ENCODE measurements around the gene QARS1. TPM values are rescaled to one million over a fixed set of nuclear protein-coding genes. Genes with fewer than 3 reads are reported as not detected.
A peak's percentile ranks its signal among the peaks of the same experiment; 100 is the strongest.

The QARS1 gene
- polyA plus RNA-seq, 3 donors = 289 to 321 (median 300) TPM

DNA sequence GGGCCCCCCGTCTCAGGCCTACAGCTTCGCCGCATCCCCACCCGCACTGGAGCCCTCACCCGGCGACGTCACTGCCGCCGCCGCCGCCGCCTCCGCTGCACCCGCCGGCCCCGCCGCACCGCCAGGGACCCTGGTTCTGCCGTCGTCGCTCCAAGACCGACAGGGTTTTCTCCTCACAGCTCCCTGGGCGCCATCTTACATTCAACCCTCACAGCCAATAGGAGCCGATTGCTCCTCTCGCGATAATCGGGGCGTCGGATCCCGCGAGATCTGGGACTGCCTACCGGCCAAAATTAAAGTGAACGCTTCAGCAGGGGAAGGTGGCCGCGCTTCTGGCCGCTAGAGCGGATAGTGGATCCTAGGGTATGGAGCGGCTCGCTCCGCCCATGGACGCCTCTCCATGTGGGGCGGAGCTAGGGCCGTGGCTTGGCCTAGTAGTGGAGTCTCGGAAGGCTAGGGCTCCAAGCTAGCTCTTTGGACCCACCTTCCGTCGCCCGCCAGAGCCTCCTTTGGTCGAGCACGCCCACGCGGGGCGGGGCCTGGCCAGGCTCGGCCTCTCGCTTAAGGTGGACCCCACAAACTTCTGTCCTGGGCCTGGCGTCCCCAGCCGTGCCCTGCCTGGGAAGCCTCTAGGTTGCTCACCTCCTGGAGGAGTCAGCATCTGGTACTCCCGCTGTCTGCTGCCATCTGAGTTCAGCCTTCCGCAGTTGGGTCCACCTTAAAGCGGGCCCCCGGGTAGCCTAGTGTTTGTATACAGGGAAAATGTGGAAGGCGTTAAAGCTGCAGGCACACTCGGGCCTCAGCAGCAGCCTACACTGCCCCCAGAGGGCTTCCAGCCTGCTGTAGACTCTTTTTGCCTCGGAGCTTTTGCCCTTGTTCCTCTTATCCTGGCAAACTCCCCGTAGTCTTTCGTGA lies 10.4 kb downstream of the QARS1 start, which contains the start of gene QRICH1:
TSS of gene QRICH1 (minus strand) at position 219 of the 915 bp plus-strand sequence. CDS start 17,054 bp downstream, outside the sequence.
- DNase-seq (ENCODE audit: extremely low read depth in 1 of 11, low read depth in 9 of 11, low spot score in 4 of 11) = peak; percentile 95 to 99 (median 98)

GRCh38 chr3:49092938-49093852 lies 11.4 kb downstream of the QARS1 start:
- DNase-seq (ENCODE audit: extremely low read depth in 1 of 11, low read depth in 9 of 11, low spot score in 4 of 11) = peak; percentile 48 to 80 (median 69)

GRCh38 chr3:49081429-49081828 lies 23.1 kb downstream of the QARS1 start:
- no peak for DNase-seq (ENCODE audit: extremely low read depth in 1 of 11, low read depth in 9 of 11, low spot score in 4 of 11)

DNA sequence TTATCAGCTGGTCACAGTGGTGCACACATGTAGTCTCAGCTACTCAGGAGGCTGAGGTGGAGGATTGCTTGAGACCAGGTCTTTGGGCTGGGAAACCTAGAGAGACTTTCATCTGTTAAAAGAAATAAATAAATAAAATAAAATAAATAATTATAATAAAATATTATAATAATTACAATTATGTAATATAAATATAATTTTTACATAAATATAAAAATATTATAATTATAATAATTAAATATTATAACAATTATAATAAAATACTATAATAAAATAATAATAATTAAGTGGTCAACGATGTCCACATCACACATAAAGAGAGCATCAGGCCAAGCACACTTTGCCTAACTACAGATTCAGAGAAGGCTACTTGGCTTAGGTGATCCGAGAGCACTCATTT lies 25.3 kb downstream of the QARS1 start:
- DNase-seq (ENCODE audit: extremely low read depth in 1 of 11, low read depth in 9 of 11, low spot score in 4 of 11) = no peak

- no peak for DNase-seq (ENCODE audit: extremely low read depth in 1 of 11, low read depth in 9 of 11, low spot score in 4 of 11)
Measured at GRCh38 chr3:49076646-49077045, 27.9 kb downstream of the QARS1 start.

- DNase-seq (ENCODE audit: extremely low read depth in 1 of 11, low read depth in 9 of 11, low spot score in 4 of 11) = no peak
Measured at GRCh38 chr3:49076116-49076515, 28.4 kb downstream of the QARS1 start.

DNA sequence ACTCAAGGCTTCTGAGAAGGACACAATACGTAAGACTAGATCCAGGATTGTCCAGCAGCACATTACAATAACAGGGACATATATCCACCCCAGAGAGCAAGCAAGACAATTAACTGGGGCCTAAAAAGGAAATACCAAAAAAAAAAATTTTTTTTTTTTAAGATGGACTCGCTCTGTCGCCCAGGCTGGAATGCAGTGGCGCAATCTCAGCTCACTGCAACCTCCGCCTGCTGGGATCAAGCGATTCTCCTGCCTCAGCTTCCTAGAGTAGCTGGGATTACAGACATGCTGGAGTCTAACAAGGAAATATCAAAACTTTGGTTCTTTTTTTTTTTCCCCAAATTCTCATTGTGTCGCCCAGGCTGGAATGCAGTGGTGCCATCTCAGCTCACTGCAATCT lies 46.5 kb downstream of the QARS1 start:
- no peak for DNase-seq (ENCODE audit: extremely low read depth in 1 of 11, low read depth in 9 of 11, low spot score in 4 of 11)

GRCh38 chr3:49057268-49057667 lies 47.3 kb downstream of the QARS1 start:
- DNase-seq (ENCODE audit: extremely low read depth in 1 of 11, low read depth in 9 of 11, low spot score in 4 of 11) = no peak

- DNase-seq (ENCODE audit: extremely low read depth in 1 of 11, low read depth in 9 of 11, low spot score in 4 of 11) = no peak
Measured at GRCh38 chr3:49054344-49054862, 50.2 kb downstream of the QARS1 start.

- no peak for DNase-seq (ENCODE audit: extremely low read depth in 1 of 11, low read depth in 9 of 11, low spot score in 4 of 11)
Measured at GRCh38 chr3:49053543-49053942, 51.0 kb downstream of the QARS1 start.

Other genes with a start within 250 kb of the QARS1 start
- gene SLC25A20, start 205.9 kb downstream of the QARS1 start, polyA plus RNA-seq (ENCODE audit: insufficient read length in 3 of 3) = 10 to 100 TPM; 14.1 to 22.4 (median 21.2) TPM
- 10 to 100 TPM; 68.6 to 98.2 (median 71.4) TPM for gene ARIH2, start 185.9 kb downstream of the QARS1 start, polyA plus RNA-seq (ENCODE audit: insufficient read length in 3 of 3)
- 10 to 100 TPM; 36.5 to 52.1 (median 48.5) TPM for gene P4HTM, start 114.5 kb downstream of the QARS1 start, polyA plus RNA-seq (ENCODE audit: insufficient read length in 3 of 3)
- 100 to 1,000 TPM; 192 to 229 (median 222) TPM for gene WDR6, start 97.4 kb downstream of the QARS1 start, polyA plus RNA-seq (ENCODE audit: insufficient read length in 3 of 3)
- gene DALRD3, start 86.2 kb downstream of the QARS1 start, polyA plus RNA-seq (ENCODE audit: insufficient read length in 3 of 3) = 10 to 100 TPM; 72.7 to 78.1 (median 72.7) TPM
- gene NDUFAF3, start 82.6 kb downstream of the QARS1 start, polyA plus RNA-seq (ENCODE audit: insufficient read length in 3 of 3) = 10 to 100 TPM; 53.6 to 79.9 (median 69.9) TPM
- gene IMPDH2, start 75.4 kb downstream of the QARS1 start, polyA plus RNA-seq (ENCODE audit: insufficient read length in 3 of 3) = 100 to 1,000 TPM; 216 to 230 (median 219) TPM
- 10 to 100 TPM; 82.2 to 93.0 (median 88.0) TPM for gene QRICH1, start 10.7 kb downstream of the QARS1 start, polyA plus RNA-seq (ENCODE audit: insufficient read length in 3 of 3)
- gene USP19, start 16.1 kb upstream of the QARS1 start, polyA plus RNA-seq (ENCODE audit: insufficient read length in 3 of 3) = 10 to 100 TPM; 56.2 to 62.6 (median 60.1) TPM
- gene LAMB2, start 28.3 kb upstream of the QARS1 start, polyA plus RNA-seq (ENCODE audit: insufficient read length in 3 of 3) = 100 to 1,000 TPM; 357 to 459 (median 441) TPM
- 10 to 100 TPM; 20.2 to 30.2 (median 24.3) TPM for gene CCDC71, start 61.6 kb upstream of the QARS1 start, polyA plus RNA-seq (ENCODE audit: insufficient read length in 3 of 3)
- 10 to 100 TPM; 38.9 to 45.9 (median 40.0) TPM for gene KLHDC8B, start 66.8 kb upstream of the QARS1 start, polyA plus RNA-seq (ENCODE audit: insufficient read length in 3 of 3)
- gene C3orf62, start 172.5 kb upstream of the QARS1 start, polyA plus RNA-seq (ENCODE audit: insufficient read length in 3 of 3) = 10 to 100 TPM in 2 of 3 donors, 1 to 10 TPM in 1; 8.7 to 12.6 (median 10.6) TPM
- 10 to 100 TPM; 61.2 to 77.5 (median 66.5) TPM for gene USP4, start 235.3 kb upstream of the QARS1 start, polyA plus RNA-seq (ENCODE audit: insufficient read length in 3 of 3)